Ovary (tissue), 9 donors: ENCODE results near the gene LYRM4. TPM values are rescaled to one million over a fixed set of nuclear protein-coding genes. Genes with fewer than 3 reads are reported as not detected.

ENCODE experiments used
- DNase-seq, 5 donors: peaks; one replicate each; pipeline ENCODE4 v3.0.0-alpha.2; 2019 to 2020
- H3K27ac ChIP-seq, 2 donors: fragments of 200-600 bp; one replicate each; pipeline versions ENCODE4 v1.5.1 to v1.8.0; 2019 to 2022
- H3K27me3 ChIP-seq: fragments of 200-600 bp; one replicate; pipeline ENCODE4 v1.8.0; 2022
- H3K36me3 ChIP-seq: fragments of 200-600 bp; sonication (generic); one replicate; pipeline ENCODE4 v1.5.1; 2019
- H3K4me1 ChIP-seq: one replicate; pipeline ENCODE4 v1.8.1; 2013; ENCODE audit warnings: mild to moderate bottlenecking, moderate library complexity; ENCODE audit not compliant: insufficient read depth
- H3K4me3 ChIP-seq: fragments of 200-600 bp; sonication (generic); one replicate; pipeline ENCODE4 v1.5.1; 2017
- H3K9me3 ChIP-seq, 2 donors: fragments of 200-600 bp in 1 of 2; sonication (generic) in 1 of 2; one replicate each; pipeline versions ENCODE4 v1.5.1 to v1.8.1; 2013 to 2019; ENCODE audit warnings: mild to moderate bottlenecking in 1 of 2, moderate library complexity in 1 of 2
- EP300 ChIP-seq: sonication (generic); formaldehyde crosslinking; IDR thresholded peaks from one replicate; pipeline ENCODE4 v1.6.1; 2017; ENCODE audit warnings: antibody characterized with exemption
- POLR2A ChIP-seq: fragments of 450-650 bp; IDR thresholded peaks from one replicate; pipeline ENCODE4 v1.6.1; 2017; ENCODE audit warnings: antibody characterized with exemption, mild to moderate bottlenecking, moderate library complexity
- WGBS, 3 donors: extraction: QIAGEN DNeasy Blood & Tissue Kit in 1 of 3; methylation state at CpG; one replicate each; pipeline versions ENCODE4 v1.1.5 to v1.1.7; 2013 to 2017; 5-methylcytosine and 5-hydroxymethylcytosine counted together
- intact Hi-C, 4 donors: fragments of 100-400 bp; cut with DNase I; formaldehyde crosslinking; loops; one replicate each; pipeline versions ENCODE4 v1.11.0 to v1.15.1; 2022 to 2023
- polyA plus RNA-seq, 2 donors: library from polyadenylated mRNA; stranded (reverse); fragments of 200-250 nt in 1 of 2; fragments of 350-450 nt in 1 of 2; fragmentation: Illumina TruSeq in 1 of 2; extraction: RNeasy Lipid Tissue Mini Kit (QIAGEN cat#74804) in 1 of 2; gene quantifications; one replicate each; pipeline ENCODE4 v1.2.3, GENCODE V29; 2013 to 2014
- total RNA-seq, 7 donors: library from RNA; depleted of rRNA in 2 of 7; stranded (reverse); fragments of >200 nt in 2 of 7; fragmentation: NEBNext Ultra II Directional in 3 of 7; extraction: Animal tissue kit (Norgen Biotek cat#: 25700) in 3 of 7; gene quantifications; one replicate each; pipeline versions ENCODE4 v1.1.0 to v1.2.4, GENCODE V29; 2016 to 2023
- TF ChIP-seq, protein P1 (sequence below), 3 donors: fragments of 450-650 bp in 2 of 3; fragments of 200-600 bp in 1 of 3; IDR thresholded peaks; one replicate each; pipeline versions ENCODE4 v1.5.1 to v1.8.0; 2016 to 2022; ENCODE audit warnings: antibody characterized with exemption in 3 of 3, mild to moderate bottlenecking in 1 of 3
- donor health status: DM: no; HTN: no; CAD: no; lungs with moderate emphysema.
- donor health status: DM: no; HTN: no; CAD: no.
- donor health status: Bipolar disorder and iron deficiency.
- donor health status: DM: yes; HTN: yes; CAD: no.
- donor health status: DM: no; HTN: no; CAD: no.
- donor health status: DM: yes; HTN: yes; CAD: no.

LYRM4 gene
- total and polyA plus RNA-seq, 9 donors: 28.0 to 38.2 (median 33.6) TPM

DNA sequence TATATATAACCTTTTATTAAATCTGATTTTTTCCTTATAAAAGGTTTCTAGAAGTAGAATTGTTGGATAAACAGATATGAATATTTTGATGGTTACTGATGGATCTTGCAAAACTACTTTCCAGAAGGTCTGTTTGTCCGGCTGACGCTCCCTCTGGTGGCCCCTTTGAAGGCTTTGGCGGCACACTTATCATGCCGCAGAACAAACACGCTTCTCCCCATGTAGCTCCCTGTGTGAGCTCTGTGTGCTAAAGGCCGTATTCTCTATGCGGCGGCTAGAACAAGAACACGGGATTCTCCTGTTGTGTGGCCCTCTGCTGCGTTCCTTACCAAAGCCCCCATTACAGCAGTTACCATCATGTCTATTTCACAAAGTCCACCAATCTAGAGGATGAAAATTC, 145.6 kb downstream of the LYRM4 start:
- no peak for DNase-seq
- Histone ChIP-seq H3K4me1 (no peaks in the 10 kb centered on the region), H3K27me3 (no peaks in the 10 kb centered on the region), H3K36me3 (no peaks in the 10 kb centered on the region), H3K9me3 (no peaks in the 10 kb centered on the region), H3K4me3 (no peak overlapping the region), H3K27ac (no peak overlapping the region)
- TF ChIP-seq, protein P1, sequence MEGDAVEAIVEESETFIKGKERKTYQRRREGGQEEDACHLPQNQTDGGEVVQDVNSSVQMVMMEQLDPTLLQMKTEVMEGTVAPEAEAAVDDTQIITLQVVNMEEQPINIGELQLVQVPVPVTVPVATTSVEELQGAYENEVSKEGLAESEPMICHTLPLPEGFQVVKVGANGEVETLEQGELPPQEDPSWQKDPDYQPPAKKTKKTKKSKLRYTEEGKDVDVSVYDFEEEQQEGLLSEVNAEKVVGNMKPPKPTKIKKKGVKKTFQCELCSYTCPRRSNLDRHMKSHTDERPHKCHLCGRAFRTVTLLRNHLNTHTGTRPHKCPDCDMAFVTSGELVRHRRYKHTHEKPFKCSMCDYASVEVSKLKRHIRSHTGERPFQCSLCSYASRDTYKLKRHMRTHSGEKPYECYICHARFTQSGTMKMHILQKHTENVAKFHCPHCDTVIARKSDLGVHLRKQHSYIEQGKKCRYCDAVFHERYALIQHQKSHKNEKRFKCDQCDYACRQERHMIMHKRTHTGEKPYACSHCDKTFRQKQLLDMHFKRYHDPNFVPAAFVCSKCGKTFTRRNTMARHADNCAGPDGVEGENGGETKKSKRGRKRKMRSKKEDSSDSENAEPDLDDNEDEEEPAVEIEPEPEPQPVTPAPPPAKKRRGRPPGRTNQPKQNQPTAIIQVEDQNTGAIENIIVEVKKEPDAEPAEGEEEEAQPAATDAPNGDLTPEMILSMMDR (IDR thresholded peaks at IDR 0.05): no peak
- 93 to 96% (median 93%) methylated on average over 10 of the region's 10 CpGs for WGBS, 3 donors
- intact Hi-C loops: no loop called here

DNA sequence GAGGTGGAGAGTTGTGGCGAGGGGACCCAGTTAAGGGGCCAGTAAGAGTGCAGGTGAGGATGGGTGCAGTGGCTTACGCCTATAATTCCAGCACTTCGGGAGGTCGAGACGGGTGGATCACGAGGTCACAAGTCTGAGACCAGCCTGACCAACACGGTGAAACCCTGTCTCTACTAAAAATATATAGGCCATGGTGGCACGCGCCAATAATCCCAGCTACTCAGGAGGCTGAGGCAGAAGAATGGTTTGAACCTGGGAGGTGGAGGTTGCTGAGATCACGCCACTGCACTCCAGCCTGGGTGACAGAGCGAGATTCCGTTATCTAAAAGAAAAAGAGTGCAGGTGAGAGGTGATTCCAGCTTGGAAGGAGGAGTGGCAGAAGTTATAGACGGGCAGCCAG, 147.7 kb downstream of the LYRM4 start:
- H3K4me3 ChIP-seq: no peak overlapping the region
- TF ChIP-seq POLR2A (no peak), EP300 (no peak)
- TF ChIP-seq, protein P1 (IDR thresholded peaks at IDR 0.05): no peak
- no peaks in the 10 kb centered on the region for H3K27me3 ChIP-seq
- WGBS, 3 donors: 96 to 97% (median 97%) methylated on average over 13 of the region's 13 CpGs
- H3K4me1 ChIP-seq: no peaks in the 10 kb centered on the region
- no peaks in the 10 kb centered on the region for H3K36me3 ChIP-seq
- no peak overlapping the region for H3K27ac ChIP-seq
- no peak for DNase-seq
- intact Hi-C loops: no loop called here
- H3K9me3 ChIP-seq: no peaks in the 10 kb centered on the region

DNA sequence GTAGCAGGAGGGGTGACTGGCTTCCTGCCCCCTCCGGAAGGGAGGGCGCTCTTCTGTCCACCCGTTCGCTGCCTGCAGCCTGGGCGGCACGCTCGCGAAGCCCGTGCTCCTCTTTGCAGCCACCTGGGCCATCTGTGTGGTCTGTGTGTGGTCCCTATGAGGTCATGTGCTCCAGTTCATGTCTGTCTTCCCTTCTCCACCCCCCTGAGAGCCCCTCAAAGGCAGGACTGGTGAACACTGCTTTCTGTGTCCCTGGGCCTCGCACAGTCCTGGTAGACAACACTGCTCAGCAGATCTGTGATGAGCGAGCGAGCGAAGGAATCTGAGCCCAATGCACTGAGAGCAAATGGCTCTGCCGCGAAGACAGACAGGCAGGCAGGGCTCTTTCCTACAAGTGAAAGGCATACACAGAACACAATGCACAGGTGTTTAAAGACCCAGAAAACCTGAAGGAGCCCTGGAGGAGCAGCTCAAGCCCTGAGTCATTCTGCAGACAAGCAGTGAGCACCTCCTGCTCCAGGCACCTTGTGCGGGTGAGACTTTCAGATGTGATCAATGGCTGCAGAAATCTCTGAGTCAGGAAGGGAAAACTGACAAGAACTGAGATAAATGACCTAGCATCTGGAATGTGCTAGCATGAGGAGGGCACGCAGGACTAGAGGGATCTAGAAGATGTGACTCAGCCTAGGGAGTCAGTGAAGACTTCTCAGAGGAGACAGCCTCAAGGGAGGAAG, 148.5 kb downstream of the LYRM4 start:
- Histone ChIP-seq H3K9me3 (no peaks in the 10 kb centered on the region), H3K27me3 (no peaks in the 10 kb centered on the region), H3K4me1 (no peaks in the 10 kb centered on the region), H3K36me3 (no peaks in the 10 kb centered on the region), H3K27ac (no peak overlapping the region), H3K4me3 (no peak overlapping the region)
- 77 to 84% (median 78%) methylated on average over 17 of the region's 17 CpGs for WGBS, 3 donors
- no peak for DNase-seq
- TF ChIP-seq EP300 (no peak), POLR2A (no peak)
- TF ChIP-seq, protein P1 (IDR thresholded peaks at IDR 0.05): no peak
- intact Hi-C loops: no loop called here

DNA sequence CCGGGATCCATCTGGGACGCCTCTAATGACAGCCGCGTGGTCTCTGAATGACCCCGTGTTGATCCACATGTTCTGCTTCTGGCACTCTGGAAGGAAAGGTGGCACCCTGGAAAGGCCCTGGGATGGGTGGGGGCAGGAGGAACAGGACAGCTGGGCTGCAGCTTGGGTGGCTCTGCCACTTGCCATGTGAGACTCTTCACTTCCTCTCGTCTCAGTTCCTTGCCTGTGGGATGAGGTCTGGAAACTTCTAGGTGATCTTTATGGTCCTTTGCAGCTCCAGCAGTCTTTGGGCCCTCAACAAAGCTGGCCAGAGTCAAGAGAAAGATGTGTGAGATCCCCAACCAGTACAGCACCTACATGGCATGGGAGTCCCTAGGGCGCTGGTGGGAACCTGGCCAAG, 149.1 kb downstream of the LYRM4 start:
- DNase-seq: no peak
- WGBS, 3 donors: 88 to 97% (median 95%) methylated on average over 7 of the region's 7 CpGs
- TF ChIP-seq, protein P1 (IDR thresholded peaks at IDR 0.05): no peak
- TF ChIP-seq EP300 (no peak), POLR2A (no peak)
- H3K27ac ChIP-seq: no peak overlapping the region
- H3K27me3 ChIP-seq: no peaks in the 10 kb centered on the region
- no peaks in the 10 kb centered on the region for H3K9me3 ChIP-seq
- no peaks in the 10 kb centered on the region for H3K36me3 ChIP-seq
- no peaks in the 10 kb centered on the region for H3K4me1 ChIP-seq
- no peak overlapping the region for H3K4me3 ChIP-seq
- intact Hi-C loops: no loop called here
